H1 (cell line): Measurements from ENCODE around the gene ERP44.

Experiments used
- HDAC2 ChIP-seq, 2 experiments: fragments of 300-600 bp in 1 of 2; sonication (generic) in 1 of 2; IDR thresholded peaks; 2 replicates each; pipeline ENCODE4 v1.6.1; 2011 to 2012; ENCODE audit warnings: low read depth in 2 of 2, low read length in 2 of 2, mild to moderate bottlenecking in 2 of 2, moderate library complexity in 2 of 2, borderline replicate concordance in 1 of 2, inconsistent platforms in 1 of 2
- JUND ChIP-seq: IDR thresholded peaks from 2 replicates; pipeline ENCODE4 v1.6.1; 2011; ENCODE audit warnings: mild to moderate bottlenecking, improper control_type of control experiment, low read length
- POLR2A ChIP-seq, 2 experiments: IDR thresholded peaks; 1 replicate in 1 of 2; 2 replicates in 1 of 2; pipeline ENCODE4 v1.6.1; 2011; ENCODE audit warnings: low read depth in 2 of 2, low read length in 2 of 2, mild to moderate bottlenecking in 2 of 2; ENCODE audit errors: control extremely low read depth in 1 of 2
- SIN3A ChIP-seq, 2 experiments: IDR thresholded peaks in 1 of 2; conservative IDR thresholded peaks in 1 of 2; 2 replicates each; pipeline ENCODE4 v1.6.1; 2011 to 2012; ENCODE audit warnings: low read length in 2 of 2, improper control_type of control experiment in 1 of 2, low read depth in 1 of 2, mild to moderate bottlenecking in 1 of 2

DNA sequence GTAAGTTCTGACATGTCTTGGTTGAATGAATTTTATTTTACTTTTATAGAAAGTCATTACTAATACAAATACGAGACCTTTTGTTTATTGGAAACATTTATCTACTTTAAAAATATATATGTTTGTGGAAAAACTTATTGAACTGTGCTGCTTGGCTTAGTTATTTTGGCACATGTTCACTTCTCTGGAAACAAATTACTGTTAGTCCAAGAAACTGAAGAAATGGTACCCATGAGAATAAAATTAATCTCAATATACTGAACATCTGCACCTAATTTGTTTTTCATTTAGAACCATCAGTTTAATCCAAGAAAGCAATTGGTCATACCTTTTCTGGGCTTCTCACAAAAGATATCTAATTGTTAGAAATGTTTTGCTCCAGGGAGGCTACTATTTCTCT, 32.4 kb upstream of the ERP44 start:
- TF ChIP-seq SIN3A (conservative IDR thresholded peaks at IDR 0.05 in 1 of 2, IDR thresholded peaks at IDR 0.05 in 1 of 2; ENCODE audit: low read depth in 1 of 2, low read length in 2 of 2) (no peak), JUND (no peak), HDAC2 (IDR thresholded peaks at IDR 0.05; ENCODE audit: borderline replicate concordance in 1 of 2, low read depth in 2 of 2, low read length in 2 of 2) (no peak), POLR2A (IDR thresholded peaks at IDR 0.05; ENCODE audit: control extremely low read depth in 1 of 2, low read depth in 2 of 2, low read length in 2 of 2) (no peak)
